CD4-positive, alpha-beta T cell treated with Interleukin-12 subunit alpha and Interleukin-12 subunit beta, for 1 hour (primary cell): ENCODE data around the gene UBE2C.
"Not testable (repeated sequence)": the region's sequence is repeated elsewhere in the genome, so short reads cannot be mapped to it uniquely, and the experiment has no call there.

Experiments used
- DNase-seq: peaks from one replicate; pipeline ENCODE4 v3.0.0-alpha.2; 2020

UBE2C gene

GRCh38 chr20:45812157-45813005 lies at the start of gene UBE2C:
TSS of gene UBE2C (plus strand) at chr20:45812644. CDS start at chr20:45812696, 52 bp downstream.
- peak; percentile 97 for DNase-seq

GRCh38 chr20:45764618-45765282 lies 47.7 kb upstream of the UBE2C start:
- not testable (repeated sequence) for DNase-seq

- DNase-seq, result no peak
Measured at GRCh38 chr20:45765307-45765875, 47.1 kb upstream of the UBE2C start.

DNA sequence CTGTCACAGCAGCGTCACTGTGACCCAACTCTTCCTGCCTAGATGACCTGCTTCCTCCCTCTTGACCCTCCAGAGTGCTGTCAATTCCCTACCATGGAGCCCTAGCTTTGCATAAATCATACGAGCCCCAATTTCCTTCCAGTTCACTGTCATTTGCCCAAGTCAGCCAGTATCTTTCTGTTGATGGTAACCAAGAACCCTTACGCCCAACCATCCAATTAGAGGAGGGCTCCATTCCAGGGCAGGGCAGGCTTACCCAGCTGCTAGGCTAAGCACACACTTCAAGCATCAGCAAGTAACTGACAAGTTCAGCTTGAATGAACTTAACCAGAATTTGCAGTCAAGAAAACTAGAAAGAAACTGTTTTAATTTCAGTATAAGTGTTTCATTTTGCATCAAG lies 46.5 kb upstream of the UBE2C start:
- DNase-seq, result no peak

- DNase-seq, result no peak
Measured at GRCh38 chr20:45768479-45768878, 44.0 kb upstream of the UBE2C start.

- DNase-seq, result peak; percentile 81
Measured at GRCh38 chr20:45771182-45771759, 41.2 kb upstream of the UBE2C start.

DNA sequence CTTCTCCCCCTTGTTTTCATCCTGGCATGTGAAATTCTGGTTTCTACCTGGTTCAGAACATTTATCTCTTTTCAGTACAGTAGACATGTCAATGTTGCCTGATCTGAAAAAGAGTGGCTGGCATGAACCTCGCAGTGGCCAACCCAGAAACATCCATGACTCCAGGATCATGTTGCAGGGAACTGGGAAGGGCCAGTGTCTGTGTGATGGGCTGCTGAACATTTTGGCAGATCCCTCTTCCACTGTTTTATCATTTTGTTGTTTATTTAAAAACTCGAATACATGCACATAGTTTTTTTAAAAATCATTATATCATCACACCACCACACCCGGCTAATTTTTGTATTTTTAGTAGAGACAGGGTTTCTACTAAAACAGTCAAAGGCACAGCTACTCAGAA lies 39.8 kb upstream of the UBE2C start:
- no peak for DNase-seq

DNA sequence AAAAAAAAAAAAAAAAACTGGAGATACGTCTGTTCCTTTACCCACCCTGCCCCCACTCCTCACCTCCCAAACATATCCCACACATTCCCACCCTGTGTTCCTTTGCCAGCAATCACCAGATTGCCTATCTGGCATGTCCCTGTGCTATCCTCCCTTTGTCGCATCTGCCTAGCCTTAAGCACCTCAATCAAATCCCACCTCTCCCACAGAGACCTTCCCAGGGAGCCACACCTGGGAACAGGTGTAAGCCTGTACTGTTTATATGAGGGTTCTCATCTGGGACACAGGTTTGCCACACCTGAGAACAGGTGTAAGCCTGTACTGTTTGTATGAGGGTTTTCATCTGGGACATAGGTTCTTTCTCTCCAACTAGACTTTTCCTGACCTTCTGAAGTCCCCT lies 37.5 kb upstream of the UBE2C start:
- DNase-seq, result no peak

DNA sequence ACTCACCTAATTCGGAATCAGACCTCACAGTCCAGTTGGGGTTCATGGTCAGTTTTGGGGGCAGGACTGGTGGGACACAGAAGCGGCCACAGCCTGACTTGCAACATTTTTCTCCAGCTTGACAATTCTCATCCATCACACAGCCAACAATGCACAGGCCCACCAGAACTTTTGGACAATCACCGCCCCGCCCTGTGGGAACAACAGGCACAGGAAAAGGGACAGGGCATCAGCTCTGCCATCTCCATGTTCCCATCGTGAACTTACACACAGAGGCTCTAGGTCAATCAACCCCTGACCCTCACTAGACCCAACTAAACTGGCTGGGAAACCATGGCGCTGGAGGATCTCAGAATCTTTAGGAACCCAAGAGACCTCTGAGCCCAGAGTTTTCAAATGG lies 37.0 kb upstream of the UBE2C start:
- DNase-seq, result no peak

DNA sequence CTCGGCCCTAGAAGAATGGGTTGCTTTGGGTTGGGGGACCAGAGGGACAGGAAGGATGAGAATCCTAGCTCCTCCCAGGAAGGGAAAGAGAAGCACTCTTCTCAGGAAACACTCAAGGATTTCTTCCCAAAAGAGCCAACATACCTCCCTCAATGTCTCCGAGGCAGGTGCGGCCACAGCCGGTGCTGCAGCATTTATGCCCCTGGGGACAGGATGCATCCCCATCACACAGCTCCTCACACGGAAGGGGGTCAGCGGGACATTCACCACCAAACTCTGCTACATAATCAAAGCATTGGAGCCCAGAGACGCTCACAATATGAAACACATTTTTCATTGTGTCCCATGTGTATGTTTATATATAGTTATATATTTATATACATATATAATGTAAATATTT lies 35.5 kb upstream of the UBE2C start:
- DNase-seq, result no peak

DNA sequence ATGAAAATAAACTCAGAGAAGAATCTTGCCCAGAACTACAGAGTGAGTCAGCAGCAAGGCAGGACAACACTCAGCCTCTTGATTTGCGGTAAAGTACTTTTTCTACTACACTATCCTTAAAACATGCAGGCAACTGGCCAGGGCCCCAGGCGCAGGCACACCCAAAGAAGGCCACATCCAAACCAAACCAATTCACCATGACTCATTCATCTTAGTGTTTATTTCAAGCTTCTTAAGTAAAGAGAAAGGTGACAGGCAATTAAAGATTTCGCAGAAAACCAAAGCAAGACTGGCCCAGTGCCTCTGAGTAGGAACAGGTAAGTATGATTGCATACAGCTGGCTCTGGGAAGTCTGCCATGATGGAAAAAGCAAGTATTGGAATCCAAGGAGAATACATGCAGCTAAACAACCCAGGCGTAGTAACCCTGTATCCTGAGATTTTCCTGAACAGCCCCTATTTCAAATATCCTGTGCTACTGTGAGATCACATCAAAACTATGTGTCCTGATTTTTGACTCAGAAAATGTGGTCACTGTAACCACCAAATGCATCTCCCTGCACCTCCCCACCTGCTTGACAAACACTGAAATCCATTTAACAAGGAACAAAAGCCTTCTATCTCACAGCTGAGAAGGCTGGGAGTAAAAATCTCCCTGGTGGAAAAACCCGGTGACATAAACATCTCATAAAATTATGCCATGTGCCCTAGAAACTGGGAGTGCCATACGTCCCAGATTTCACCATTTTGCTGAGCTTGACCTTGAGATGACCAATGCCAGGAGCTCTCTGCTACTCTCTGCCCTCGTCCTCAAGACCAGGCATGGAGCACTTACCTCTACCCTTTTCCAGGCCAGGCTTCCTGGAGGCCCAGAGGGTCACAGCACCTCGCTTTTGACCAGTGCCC lies 33.2 kb upstream of the UBE2C start:
- DNase-seq, result no peak

GRCh38 chr20:45780159-45780558 lies 32.3 kb upstream of the UBE2C start:
- DNase-seq, result no peak

DNA sequence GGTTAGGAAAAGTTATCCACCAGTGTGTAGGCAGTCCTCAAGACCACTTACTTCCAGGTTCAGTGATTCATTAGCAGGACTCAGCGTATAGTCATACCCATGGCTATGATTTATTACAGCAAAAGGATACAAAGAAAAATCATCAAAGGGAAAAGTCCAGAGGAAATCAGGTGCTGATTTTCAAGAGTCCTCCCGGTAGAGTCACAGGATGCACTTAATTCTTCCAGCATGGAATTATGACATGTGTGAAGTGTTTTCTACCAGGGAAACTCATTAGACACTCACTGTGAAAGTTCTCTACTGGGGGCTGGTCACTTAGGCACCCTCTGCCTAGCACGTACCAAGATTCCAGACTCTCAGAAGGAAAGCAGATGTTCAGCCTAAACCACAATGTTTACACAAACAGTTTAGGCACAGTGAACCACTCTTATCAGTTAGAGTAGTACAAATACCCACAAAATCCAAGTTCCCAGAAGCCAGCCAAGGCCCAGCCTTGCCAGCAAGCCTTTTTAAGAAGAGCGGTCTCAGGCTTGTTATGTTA lies 31.0 kb upstream of the UBE2C start:
- DNase-seq, result no peak

DNA sequence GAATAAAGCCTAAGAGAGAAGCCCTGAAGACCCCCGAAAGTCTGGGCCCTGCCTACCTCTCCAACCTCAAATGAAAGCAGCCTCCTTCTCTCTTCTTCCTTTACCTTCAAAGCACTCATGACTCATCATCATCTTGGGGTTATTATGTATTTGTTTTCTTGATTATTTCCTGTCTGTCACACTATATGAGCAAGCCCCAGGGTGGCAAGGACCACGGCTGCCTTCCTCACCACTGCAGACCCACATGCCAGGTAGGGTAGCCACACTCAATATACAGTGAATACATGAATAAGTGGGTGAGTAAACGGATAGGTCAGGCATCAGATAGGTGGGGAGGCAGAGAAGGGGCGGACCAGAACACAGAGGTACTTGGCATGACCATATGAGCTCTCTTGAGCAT lies 29.6 kb upstream of the UBE2C start:
- DNase-seq, result no peak

- no peak for DNase-seq
Measured at GRCh38 chr20:45783656-45784294, 28.7 kb upstream of the UBE2C start.

- DNase-seq, result no peak
Measured at GRCh38 chr20:45788351-45788750, 24.1 kb upstream of the UBE2C start.

GRCh38 chr20:45792317-45793118 lies 19.9 kb upstream of the UBE2C start:
- DNase-seq, result peak; percentile 43

DNA sequence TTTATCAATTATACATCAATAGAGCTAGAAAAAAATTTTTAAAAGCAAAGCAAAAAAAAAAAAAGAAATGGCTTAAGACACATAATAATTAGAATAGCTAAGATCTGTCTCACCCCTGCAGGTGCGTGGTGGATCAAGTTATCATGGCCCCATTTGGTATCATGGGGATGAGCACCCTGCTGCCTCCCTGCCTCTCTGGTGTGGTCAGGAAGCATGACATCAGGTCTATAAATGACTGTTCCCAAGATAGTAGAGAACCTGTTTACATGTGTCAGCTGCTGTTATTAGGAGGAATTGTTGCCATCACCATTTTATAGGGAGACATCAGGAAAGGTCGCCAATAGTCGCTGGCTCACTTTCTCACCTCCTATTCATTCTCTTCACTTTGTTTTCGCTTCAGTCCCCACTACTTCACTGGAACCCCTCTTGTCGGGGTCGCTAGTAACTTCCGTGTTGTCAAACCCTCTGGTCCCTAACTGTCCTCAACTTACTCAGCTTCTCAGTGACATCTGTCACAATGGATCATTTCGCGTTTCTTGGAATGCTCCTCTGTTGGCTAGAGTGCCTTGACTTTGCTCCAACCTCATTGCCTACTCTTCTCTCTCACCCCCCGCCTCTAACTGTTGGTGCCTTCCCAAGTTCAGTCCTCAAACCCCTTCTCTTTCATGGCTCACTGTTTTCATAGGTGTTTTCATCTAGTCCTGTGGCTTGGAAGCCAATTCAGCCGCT lies 15.9 kb upstream of the UBE2C start:
- DNase-seq, result no peak

DNA sequence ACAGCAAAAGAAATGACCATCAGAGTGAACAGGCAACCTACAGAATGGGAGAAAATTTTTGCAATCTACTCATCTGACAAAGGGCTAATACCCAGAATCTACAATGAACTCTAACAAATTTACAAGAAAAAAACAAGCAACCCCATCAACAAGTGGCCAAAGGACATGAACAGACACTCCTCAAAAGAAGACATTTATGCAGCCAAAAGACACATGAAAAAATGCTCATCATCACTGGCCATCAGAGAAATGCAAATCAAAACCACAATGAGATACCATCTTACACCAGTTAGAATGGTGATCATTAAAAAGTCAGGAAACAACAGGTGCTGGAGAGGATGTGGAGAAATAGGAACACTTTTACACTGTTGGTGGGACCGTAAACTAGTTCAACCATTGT lies 14.9 kb upstream of the UBE2C start:
- not testable (repeated sequence) for DNase-seq

- DNase-seq, result not testable (repeated sequence)
Measured at GRCh38 chr20:45797955-45798354, 14.5 kb upstream of the UBE2C start.
